NCI-H187 treated with DMSO at 0.1 percent for 48 hours (cell line): ENCODE measurements around the gene TOX2.

ENCODE experiments used
- DNase-seq: peaks from one replicate; lab custom pipeline; 2025; lab: John Stamatoyannopoulos, UW

Gene TOX2

GRCh38 chr20:43914311-43915210 is at the start of gene TOX2:
TOX2 (plus strand) TSS chr20:43914852; CDS start chr20:43914892, 40 bp downstream.
- DNase-seq: no peak

- no peak for DNase-seq
Observed at GRCh38 chr20:43868091-43868490, 46.6 kb upstream of the TOX2 start.

GRCh38 chr20:43870484-43870883 is 44.2 kb upstream of the TOX2 start:
- no peak for DNase-seq

- no peak for DNase-seq
Observed at GRCh38 chr20:43878776-43879175, 35.9 kb upstream of the TOX2 start.

GRCh38 chr20:43893930-43894329 is 20.7 kb upstream of the TOX2 start:
- no peak for DNase-seq

GRCh38 chr20:43894491-43894890 is 20.2 kb upstream of the TOX2 start:
- no peak for DNase-seq

- DNase-seq: no peak
Observed at GRCh38 chr20:43895235-43895634, 19.4 kb upstream of the TOX2 start.

- no peak for DNase-seq
Observed at GRCh38 chr20:43899274-43900120, 15.2 kb upstream of the TOX2 start.

- DNase-seq: no peak
Observed at GRCh38 chr20:43900121-43900466, 14.6 kb upstream of the TOX2 start.

- no peak for DNase-seq
Observed at GRCh38 chr20:43900496-43900895, 14.2 kb upstream of the TOX2 start.

GRCh38 chr20:43901296-43901695 is 13.4 kb upstream of the TOX2 start:
- no peak for DNase-seq

- no peak for DNase-seq
Observed at GRCh38 chr20:43903953-43904826, 10.5 kb upstream of the TOX2 start.

- no peak for DNase-seq
Observed at GRCh38 chr20:43904827-43905177, 9.8 kb upstream of the TOX2 start.

- no peak for DNase-seq
Observed at GRCh38 chr20:43906505-43907034, 8.1 kb upstream of the TOX2 start.

- DNase-seq: no peak
Observed at GRCh38 chr20:43909211-43909610, 5.4 kb upstream of the TOX2 start.

GRCh38 chr20:43909720-43910119 is 4.9 kb upstream of the TOX2 start:
- no peak for DNase-seq

- DNase-seq: no peak
Observed at GRCh38 chr20:43910564-43910963, 4.1 kb upstream of the TOX2 start.

- DNase-seq: no peak
Observed at GRCh38 chr20:43911066-43911465, 3.6 kb upstream of the TOX2 start.

GRCh38 chr20:43913291-43914025 is 1.2 kb upstream of the TOX2 start:
- no peak for DNase-seq

- DNase-seq: no peak
Observed at GRCh38 chr20:43915211-43916072, 790 bp downstream of the TOX2 start.
